SU-DHL-6 (cell line): ENCODE measurements around the gene MALRD1.

ENCODE experiments used
- H2AFZ ChIP-seq: fragments of 200-600 bp; sonication (generic); 2 replicates; pipeline ENCODE4 v1.6.1; 2014; ENCODE audit warnings: low read depth, mild to moderate bottlenecking, moderate library complexity, mixed read lengths, antibody characterized with exemption, low read length; ENCODE audit not compliant: severe bottlenecking
- H3F3A ChIP-seq: fragments of 200-600 bp; shearing (Covaris generic); 2 replicates; pipeline ENCODE4 v1.6.0; 2016; ENCODE audit warnings: antibody characterized with exemption, mild to moderate bottlenecking; ENCODE audit not compliant: insufficient read depth
- H3K27ac ChIP-seq: fragments of 200-600 bp; sonication (generic); 2 replicates; pipeline ENCODE4 v1.5.1; 2016; ENCODE audit warnings: low read depth, mild to moderate bottlenecking, low read length, moderate library complexity, mixed read lengths
- H3K27me3 ChIP-seq: fragments of 200-600 bp; sonication (generic), shearing (Covaris generic); 2 replicates; pipeline ENCODE4 v1.6.0; 2014; ENCODE audit warnings: mild to moderate bottlenecking, low read length
- H3K36me3 ChIP-seq: fragments of 200-600 bp; sonication (generic); 2 replicates; pipeline ENCODE4 v1.6.1; 2014; ENCODE audit warnings: mild to moderate bottlenecking, low read length, mixed read lengths
- H3K4me2 ChIP-seq: fragments of 300-600, 200-600 bp; shearing (Covaris generic), sonication (generic); 2 replicates; pipeline ENCODE4 v1.6.0; 2014; ENCODE audit warnings: low read length, low read depth, mild to moderate bottlenecking; ENCODE audit not compliant: poor library complexity, severe bottlenecking
- H3K4me3 ChIP-seq: fragments of 200-600 bp; sonication (generic); 2 replicates; pipeline ENCODE4 v1.5.1; 2014; ENCODE audit warnings: antibody characterized with exemption, low read length, mild to moderate bottlenecking, mixed read lengths; ENCODE audit not compliant: insufficient read depth, poor library complexity, severe bottlenecking
- H3K79me2 ChIP-seq: fragments of 200-600 bp; sonication (generic); 2 replicates; pipeline ENCODE4 v1.6.1; 2014; ENCODE audit warnings: mild to moderate bottlenecking, low read length, moderate library complexity; ENCODE audit not compliant: insufficient read depth
- H3K9ac ChIP-seq: fragments of 200-600 bp; sonication (generic); 2 replicates; pipeline ENCODE4 v1.7.0; 2014; ENCODE audit warnings: mild to moderate bottlenecking, low read length
- H3K9me2 ChIP-seq: fragments of 200-600 bp; sonication (generic); replicated peaks from 2 replicates; pipeline ENCODE4 v1.6.1; 2014; ENCODE audit warnings: low read length; ENCODE audit not compliant: insufficient read depth
- H3K9me3 ChIP-seq: fragments of 200-600 bp; sonication (generic); 2 replicates; pipeline ENCODE4 v1.6.1; 2014; ENCODE audit warnings: low read length, mixed read lengths; ENCODE audit not compliant: insufficient read depth
- H4K20me1 ChIP-seq: fragments of 200-600 bp; sonication (generic); 2 replicates; pipeline ENCODE4 v1.6.1; 2014; ENCODE audit warnings: low read depth, mild to moderate bottlenecking, antibody characterized with exemption, low read length, moderate library complexity, mixed read lengths
- EZH2phosphoT487 ChIP-seq: fragments of 200-600 bp; sonication (generic), shearing (Covaris generic); conservative IDR thresholded peaks from 2 replicates; pipeline ENCODE4 v1.6.1; 2018; ENCODE audit warnings: mild to moderate bottlenecking, antibody characterized with exemption, low read length, moderate library complexity, mixed read lengths
- TF ChIP-seq, protein P1 (sequence below): fragments of 200-600 bp; sonication (generic); IDR thresholded peaks from one replicate; pipeline ENCODE4 v1.5.1; 2017; ENCODE audit warnings: antibody characterized with exemption, mild to moderate bottlenecking, low read length, moderate library complexity; ENCODE audit not compliant: insufficient read depth, poor library complexity, severe bottlenecking

MALRD1 gene

GRCh38 chr10:19169684-19170083 is 121.1 kb downstream of the MALRD1 start:
- Histone ChIP-seq H3K9me2 (no peaks in the 10 kb centered on the region), H3F3A (no peaks in the 10 kb centered on the region), H3K4me3 (no peak overlapping the region), H3K4me2 (no peak overlapping the region), H4K20me1 (no peaks in the 10 kb centered on the region), H2AFZ (no peak overlapping the region), H3K27ac (no peak overlapping the region), H3K79me2 (no peaks in the 10 kb centered on the region), H3K9me3 (no peaks in the 10 kb centered on the region), H3K27me3 (no peaks in the 10 kb centered on the region), H3K36me3 (no peaks in the 10 kb centered on the region), H3K9ac (no peak overlapping the region)
- no peak for TF ChIP-seq EZH2phosphoT487
- TF ChIP-seq, protein P1, sequence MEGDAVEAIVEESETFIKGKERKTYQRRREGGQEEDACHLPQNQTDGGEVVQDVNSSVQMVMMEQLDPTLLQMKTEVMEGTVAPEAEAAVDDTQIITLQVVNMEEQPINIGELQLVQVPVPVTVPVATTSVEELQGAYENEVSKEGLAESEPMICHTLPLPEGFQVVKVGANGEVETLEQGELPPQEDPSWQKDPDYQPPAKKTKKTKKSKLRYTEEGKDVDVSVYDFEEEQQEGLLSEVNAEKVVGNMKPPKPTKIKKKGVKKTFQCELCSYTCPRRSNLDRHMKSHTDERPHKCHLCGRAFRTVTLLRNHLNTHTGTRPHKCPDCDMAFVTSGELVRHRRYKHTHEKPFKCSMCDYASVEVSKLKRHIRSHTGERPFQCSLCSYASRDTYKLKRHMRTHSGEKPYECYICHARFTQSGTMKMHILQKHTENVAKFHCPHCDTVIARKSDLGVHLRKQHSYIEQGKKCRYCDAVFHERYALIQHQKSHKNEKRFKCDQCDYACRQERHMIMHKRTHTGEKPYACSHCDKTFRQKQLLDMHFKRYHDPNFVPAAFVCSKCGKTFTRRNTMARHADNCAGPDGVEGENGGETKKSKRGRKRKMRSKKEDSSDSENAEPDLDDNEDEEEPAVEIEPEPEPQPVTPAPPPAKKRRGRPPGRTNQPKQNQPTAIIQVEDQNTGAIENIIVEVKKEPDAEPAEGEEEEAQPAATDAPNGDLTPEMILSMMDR = no peak

- H3K9me2 ChIP-seq = no peaks in the 10 kb centered on the region
- no peak overlapping the region for H3K4me2 ChIP-seq
- H3K9ac ChIP-seq = no peak overlapping the region
- H4K20me1 ChIP-seq = no peaks in the 10 kb centered on the region
- TF ChIP-seq, protein P1 = no peak
- TF ChIP-seq EZH2phosphoT487 = no peak
- no peak overlapping the region for H2AFZ ChIP-seq
- H3K27ac ChIP-seq = no peak overlapping the region
- H3K27me3 ChIP-seq = no peaks in the 10 kb centered on the region
- no peaks in the 10 kb centered on the region for H3K9me3 ChIP-seq
- no peaks in the 10 kb centered on the region for H3F3A ChIP-seq
- H3K36me3 ChIP-seq = no peaks in the 10 kb centered on the region
- H3K79me2 ChIP-seq = no peaks in the 10 kb centered on the region
- H3K4me3 ChIP-seq = no peak overlapping the region
Observed at GRCh38 chr10:19178675-19179074, 130.1 kb downstream of the MALRD1 start.

- Histone ChIP-seq H3K9me3 (no peaks in the 10 kb centered on the region), H3F3A (no peaks in the 10 kb centered on the region), H3K27me3 (no peaks in the 10 kb centered on the region), H3K36me3 (no peaks in the 10 kb centered on the region), H3K79me2 (no peaks in the 10 kb centered on the region), H3K4me2 (no peak overlapping the region), H3K9ac (no peak overlapping the region), H3K4me3 (no peak overlapping the region), H3K27ac (no peak overlapping the region), H2AFZ (no peak overlapping the region), H4K20me1 (no peaks in the 10 kb centered on the region), H3K9me2 (no peaks in the 10 kb centered on the region)
- no peak for TF ChIP-seq EZH2phosphoT487
- TF ChIP-seq, protein P1 = no peak
Observed at GRCh38 chr10:19184891-19185290, 136.3 kb downstream of the MALRD1 start.

DNA sequence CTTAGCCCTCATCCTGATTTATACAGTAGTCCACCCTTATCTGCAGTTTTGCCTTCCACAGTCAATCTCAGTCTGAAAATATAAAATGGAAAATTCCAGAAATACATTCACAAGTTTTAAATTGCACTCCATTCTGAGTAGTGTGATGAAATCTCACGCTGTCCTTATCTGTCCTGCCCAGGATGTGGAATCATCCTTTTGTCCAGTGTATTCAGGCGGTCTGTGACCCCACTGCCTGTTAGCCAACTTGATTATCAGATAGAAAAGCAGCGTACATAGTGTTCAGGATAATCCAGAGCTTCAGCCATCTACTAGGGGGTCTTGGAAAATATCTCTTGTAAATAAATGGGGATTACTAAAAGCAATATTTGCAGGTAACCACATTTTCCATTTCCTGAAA is 146.3 kb downstream of the MALRD1 start:
- Histone ChIP-seq H3K27me3 (no peaks in the 10 kb centered on the region), H3K9me2 (no peaks in the 10 kb centered on the region), H3F3A (no peaks in the 10 kb centered on the region), H3K27ac (no peak overlapping the region), H3K4me3 (no peak overlapping the region), H4K20me1 (no peaks in the 10 kb centered on the region), H2AFZ (no peak overlapping the region), H3K79me2 (no peaks in the 10 kb centered on the region), H3K4me2 (no peak overlapping the region), H3K36me3 (no peaks in the 10 kb centered on the region), H3K9me3 (no peaks in the 10 kb centered on the region), H3K9ac (no peak overlapping the region)
- TF ChIP-seq EZH2phosphoT487 = no peak
- TF ChIP-seq, protein P1 = no peak
